HepG2 (cell line): Measurements from ENCODE around the gene ELFN1. TPM values are rescaled to one million over a fixed set of nuclear protein-coding genes. Genes with fewer than 3 reads are reported as not detected.
A peak's percentile ranks its signal among the peaks of the same experiment; 100 is the strongest.

Source experiments
- AGO1 ChIP-seq: fragments of 200-400 bp; formaldehyde crosslinking; IDR thresholded peaks from 2 replicates; pipeline ENCODE4 v1.6.1; 2017; ENCODE audit warnings: mild to moderate bottlenecking, low read depth, low read length, moderate library complexity; ENCODE audit not compliant: poor library complexity, severe bottlenecking
- DPF2 ChIP-seq: sonication (generic); formaldehyde crosslinking; IDR thresholded peaks from 2 replicates; pipeline ENCODE4 v1.4.0; 2020; ENCODE audit warnings: mild to moderate bottlenecking, low read depth, missing genetic modification reagents, borderline replicate concordance
- ELF3 ChIP-seq: IDR thresholded peaks from 2 replicates; pipeline ENCODE4 v1.6.1; 2016; ENCODE audit warnings: missing genetic modification reagents, missing compliant biosample characterization
- FLYWCH1 ChIP-seq: sonication (generic); formaldehyde crosslinking; IDR thresholded peaks from 2 replicates; pipeline ENCODE4 v1.8.1; 2023; ENCODE audit warnings: mild to moderate bottlenecking, missing genetic modification reagents
- HDAC6 ChIP-seq: fragments of 200-600 bp; sonication (generic); IDR thresholded peaks from 2 replicates; pipeline ENCODE4 v1.7.0; 2017; ENCODE audit warnings: mild to moderate bottlenecking, antibody characterized with exemption, low read length, low read depth
- HMG20A ChIP-seq: IDR thresholded peaks from 2 replicates; pipeline ENCODE4 v1.6.1; 2016; ENCODE audit warnings: borderline replicate concordance
- MEF2D ChIP-seq: sonication (generic); formaldehyde crosslinking; IDR thresholded peaks from 2 replicates; pipeline ENCODE4 v1.5.1; 2020; ENCODE audit warnings: mild to moderate bottlenecking, missing genetic modification reagents
- NR2F1 ChIP-seq, 2 experiments: fragments of 450-650 bp in 1 of 2; formaldehyde crosslinking in 1 of 2; IDR thresholded peaks; 2 replicates each; pipeline versions ENCODE4 v1.5.0 to v1.6.1; 2016 to 2020; ENCODE audit warnings: mild to moderate bottlenecking in 1 of 2, missing compliant biosample characterization in 1 of 2, missing genetic modification reagents in 1 of 2, moderate library complexity in 1 of 2
- POLR2AphosphoS2 ChIP-seq: IDR thresholded peaks from 2 replicates; pipeline ENCODE4 v1.6.1; 2011; ENCODE audit warnings: low read depth, low read length, improper control_type of control experiment
- YEATS2 ChIP-seq: sonication (generic); formaldehyde crosslinking; IDR thresholded peaks from 2 replicates; pipeline ENCODE4 v1.4.0; 2020; ENCODE audit warnings: missing genetic modification reagents, borderline replicate concordance
- ZEB1 ChIP-seq: IDR thresholded peaks from 2 replicates; pipeline ENCODE4 v1.6.1; 2012; ENCODE audit warnings: mild to moderate bottlenecking, low read depth, inconsistent platforms; ENCODE audit not compliant: insufficient replicate concordance
- ZNF652 ChIP-seq: IDR thresholded peaks from 2 replicates; pipeline ENCODE4 v1.6.1; 2016; ENCODE audit warnings: low read depth, borderline replicate concordance
- ZNF766 ChIP-seq: sonication (generic); formaldehyde crosslinking; IDR thresholded peaks from 2 replicates; pipeline ENCODE4 v1.5.0; 2020; ENCODE audit warnings: missing genetic modification reagents, borderline replicate concordance
- ZSCAN29 ChIP-seq: sonication (generic); formaldehyde crosslinking; conservative IDR thresholded peaks from 2 replicates; pipeline ENCODE4 v1.4.0; 2020; ENCODE audit warnings: mild to moderate bottlenecking, missing genetic modification reagents
- polyA plus RNA-seq, 8 experiments: library from polyadenylated mRNA; depleted of rRNA in 3 of 8; stranded (reverse) in 7 of 8; unstranded in 1 of 8; fragments of >200 nt; fragmentation: Illumina TruSeq in 4 of 8; extraction: Trizol in 4 of 8; gene quantifications; 2 replicates each; pipeline versions ENCODE4 v1.2.1 to v1.2.3, GENCODE V29; 2011 to 2016; ENCODE audit warnings: low read depth in 4 of 8, missing spikeins in 1 of 8, mixed read lengths in 1 of 8; ENCODE audit not compliant: insufficient read depth in 1 of 8
- total RNA-seq, 5 experiments: library from RNA; depleted of rRNA; stranded (reverse); fragments of >200 nt; fragmentation: Illumina TruSeq; extraction: Trizol; gene quantifications; 2 replicates each; pipeline ENCODE4 v1.2.3, GENCODE V29; 2016; ENCODE audit warnings: low read depth in 1 of 5
- TF ChIP-seq, protein P1 (sequence below): sonication (generic); formaldehyde crosslinking; IDR thresholded peaks from one replicate; pipeline ENCODE4 v1.5.1; 2020; ENCODE audit warnings: mild to moderate bottlenecking, missing genetic modification reagents; ENCODE audit errors: not compliant biosample characterization
- TF ChIP-seq, protein P2 (sequence below): IDR thresholded peaks from 2 replicates; pipeline ENCODE4 v1.6.1; 2016; ENCODE audit warnings: missing genetic modification reagents, missing compliant biosample characterization
- TF ChIP-seq, protein P3 (sequence below): sonication (generic); formaldehyde crosslinking; IDR thresholded peaks from 2 replicates; pipeline ENCODE4 v1.4.0; 2020; ENCODE audit warnings: missing genetic modification reagents
- TF ChIP-seq, protein P4 (sequence below): sonication (generic); formaldehyde crosslinking; IDR thresholded peaks from 2 replicates; pipeline ENCODE4 v1.9.0; 2021; ENCODE audit warnings: missing genetic modification reagents, borderline replicate concordance

ELFN1 gene
- total and polyA plus RNA-seq, 2 of the 13 experiments (the other 11 are each of a cell fraction or from before 2014, with no cell fraction given) = 0.13 to 0.18 TPM

DNA sequence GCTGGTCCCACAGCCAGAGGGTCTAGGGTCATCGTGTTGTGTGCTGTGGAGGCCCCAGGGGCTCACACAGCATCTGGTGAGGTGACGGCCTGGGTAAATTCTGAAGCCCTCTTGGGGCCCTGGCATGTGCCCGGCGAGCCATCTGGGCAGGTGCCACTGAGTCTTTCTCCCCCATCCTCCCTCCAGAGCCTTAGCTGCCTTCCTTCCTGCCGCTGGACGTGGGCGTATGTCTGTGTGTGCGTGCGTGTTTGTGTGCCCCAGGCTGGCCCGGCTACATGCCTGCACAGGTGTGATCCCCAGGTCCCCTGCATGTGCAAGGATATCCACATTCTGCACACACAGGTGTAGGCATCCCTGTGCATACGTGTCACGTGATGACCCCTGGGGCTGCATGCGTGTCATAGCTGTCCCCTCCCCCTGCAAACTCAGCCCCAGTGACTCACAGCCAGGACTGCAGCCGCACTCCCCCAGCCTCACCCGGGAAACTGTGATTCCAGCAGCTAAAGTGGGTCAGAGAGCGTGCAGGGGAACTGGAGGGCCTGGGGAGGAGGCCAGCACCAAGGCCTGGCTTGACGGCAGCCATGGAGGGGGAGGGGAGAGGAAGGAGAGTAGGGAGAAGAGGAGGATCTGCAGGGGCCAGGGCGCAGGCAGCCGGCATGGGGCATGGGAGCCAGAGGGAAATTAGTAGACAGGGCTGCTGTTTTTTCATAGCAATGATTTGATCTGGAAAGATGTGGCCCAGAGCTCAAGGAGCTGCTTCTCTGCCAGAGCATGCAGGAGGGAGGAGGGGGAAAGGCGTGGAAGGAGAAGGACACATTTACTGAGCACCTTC is 46.4 kb downstream of the ELFN1 start (continued):
- TF ChIP-seq, protein P1, sequence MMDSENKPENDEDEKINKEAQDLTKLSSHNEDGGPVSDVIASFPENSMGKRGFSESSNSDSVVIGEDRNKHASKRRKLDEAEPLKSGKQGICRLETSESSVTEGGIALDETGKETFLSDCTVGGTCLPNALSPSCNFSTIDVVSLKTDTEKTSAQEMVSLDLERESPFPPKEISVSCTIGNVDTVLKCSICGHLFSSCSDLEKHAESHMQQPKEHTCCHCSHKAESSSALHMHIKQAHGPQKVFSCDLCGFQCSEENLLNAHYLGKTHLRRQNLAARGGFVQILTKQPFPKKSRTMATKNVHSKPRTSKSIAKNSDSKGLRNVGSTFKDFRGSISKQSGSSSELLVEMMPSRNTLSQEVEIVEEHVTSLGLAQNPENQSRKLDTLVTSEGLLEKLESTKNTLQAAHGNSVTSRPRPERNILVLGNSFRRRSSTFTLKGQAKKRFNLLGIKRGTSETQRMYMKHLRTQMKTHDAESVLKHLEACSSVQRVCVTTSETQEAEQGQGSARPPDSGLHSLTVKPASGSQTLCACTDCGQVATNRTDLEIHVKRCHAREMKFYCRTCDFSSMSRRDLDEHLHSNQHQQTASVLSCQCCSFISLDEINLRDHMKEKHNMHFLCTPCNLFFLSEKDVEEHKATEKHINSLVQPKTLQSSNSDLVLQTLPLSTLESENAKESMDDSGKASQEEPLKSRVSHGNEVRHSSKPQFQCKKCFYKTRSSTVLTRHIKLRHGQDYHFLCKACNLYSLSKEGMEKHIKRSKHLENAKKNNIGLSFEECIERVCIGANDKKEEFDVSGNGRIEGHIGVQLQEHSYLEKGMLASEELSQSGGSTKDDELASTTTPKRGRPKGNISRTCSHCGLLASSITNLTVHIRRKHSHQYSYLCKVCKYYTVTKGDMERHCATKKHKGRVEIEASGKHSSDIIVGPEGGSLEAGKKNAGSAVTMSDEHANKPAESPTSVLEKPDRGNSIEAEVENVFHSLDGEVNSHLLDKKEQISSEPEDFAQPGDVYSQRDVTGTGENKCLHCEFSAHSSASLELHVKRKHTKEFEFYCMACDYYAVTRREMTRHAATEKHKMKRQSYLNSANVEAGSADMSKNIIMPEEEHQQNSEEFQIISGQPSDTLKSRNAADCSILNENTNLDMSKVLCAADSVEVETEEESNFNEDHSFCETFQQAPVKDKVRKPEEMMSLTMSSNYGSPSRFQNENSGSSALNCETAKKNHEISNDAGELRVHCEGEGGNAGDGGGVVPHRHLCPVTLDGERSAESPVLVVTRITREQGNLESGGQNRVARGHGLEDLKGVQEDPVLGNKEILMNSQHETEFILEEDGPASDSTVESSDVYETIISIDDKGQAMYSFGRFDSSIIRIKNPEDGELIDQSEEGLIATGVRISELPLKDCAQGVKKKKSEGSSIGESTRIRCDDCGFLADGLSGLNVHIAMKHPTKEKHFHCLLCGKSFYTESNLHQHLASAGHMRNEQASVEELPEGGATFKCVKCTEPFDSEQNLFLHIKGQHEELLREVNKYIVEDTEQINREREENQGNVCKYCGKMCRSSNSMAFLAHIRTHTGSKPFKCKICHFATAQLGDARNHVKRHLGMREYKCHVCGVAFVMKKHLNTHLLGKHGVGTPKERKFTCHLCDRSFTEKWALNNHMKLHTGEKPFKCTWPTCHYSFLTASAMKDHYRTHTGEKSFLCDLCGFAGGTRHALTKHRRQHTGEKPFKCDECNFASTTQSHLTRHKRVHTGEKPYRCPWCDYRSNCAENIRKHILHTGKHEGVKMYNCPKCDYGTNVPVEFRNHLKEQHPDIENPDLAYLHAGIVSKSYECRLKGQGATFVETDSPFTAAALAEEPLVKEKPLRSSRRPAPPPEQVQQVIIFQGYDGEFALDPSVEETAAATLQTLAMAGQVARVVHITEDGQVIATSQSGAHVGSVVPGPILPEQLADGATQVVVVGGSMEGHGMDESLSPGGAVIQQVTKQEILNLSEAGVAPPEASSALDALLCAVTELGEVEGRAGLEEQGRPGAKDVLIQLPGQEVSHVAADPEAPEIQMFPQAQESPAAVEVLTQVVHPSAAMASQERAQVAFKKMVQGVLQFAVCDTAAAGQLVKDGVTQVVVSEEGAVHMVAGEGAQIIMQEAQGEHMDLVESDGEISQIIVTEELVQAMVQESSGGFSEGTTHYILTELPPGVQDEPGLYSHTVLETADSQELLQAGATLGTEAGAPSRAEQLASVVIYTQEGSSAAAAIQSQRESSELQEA (CRISPR knock-in tag) = peak; percentile 10
- TF ChIP-seq POLR2AphosphoS2 (no peak), MEF2D (CRISPR knock-in tag) (peak; percentile 24; the same call in 1 of the 2 replicates), ZEB1 (no peak), HDAC6 (no peak), HMG20A (peak; percentile 33; the same call in 1 of the 2 replicates), ELF3 (peak; percentile 41; the same call in 1 of the 2 replicates), FLYWCH1 (CRISPR knock-in tag) (no peak), NR2F1 (CRISPR knock-in tag; IDR thresholded peaks at IDR 0.05) (no peak), DPF2 (CRISPR knock-in tag) (no peak), ZNF652 (CRISPR knock-in tag) (no peak), AGO1 (no peak), YEATS2 (CRISPR knock-in tag) (peak; percentile 28; the same call in 1 of the 2 replicates), ZSCAN29 (CRISPR knock-in tag) (no peak), ZNF766 (CRISPR knock-in tag) (no peak)
- TF ChIP-seq, protein P2, sequence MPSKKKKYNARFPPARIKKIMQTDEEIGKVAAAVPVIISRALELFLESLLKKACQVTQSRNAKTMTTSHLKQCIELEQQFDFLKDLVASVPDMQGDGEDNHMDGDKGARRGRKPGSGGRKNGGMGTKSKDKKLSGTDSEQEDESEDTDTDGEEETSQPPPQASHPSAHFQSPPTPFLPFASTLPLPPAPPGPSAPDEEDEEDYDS (CRISPR knock-in tag) = peak; percentile 39; the same call in 1 of the 2 replicates
- TF ChIP-seq, protein P3, sequence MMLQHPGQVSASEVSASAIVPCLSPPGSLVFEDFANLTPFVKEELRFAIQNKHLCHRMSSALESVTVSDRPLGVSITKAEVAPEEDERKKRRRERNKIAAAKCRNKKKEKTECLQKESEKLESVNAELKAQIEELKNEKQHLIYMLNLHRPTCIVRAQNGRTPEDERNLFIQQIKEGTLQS (CRISPR knock-in tag) = no peak
- TF ChIP-seq, protein P4, sequence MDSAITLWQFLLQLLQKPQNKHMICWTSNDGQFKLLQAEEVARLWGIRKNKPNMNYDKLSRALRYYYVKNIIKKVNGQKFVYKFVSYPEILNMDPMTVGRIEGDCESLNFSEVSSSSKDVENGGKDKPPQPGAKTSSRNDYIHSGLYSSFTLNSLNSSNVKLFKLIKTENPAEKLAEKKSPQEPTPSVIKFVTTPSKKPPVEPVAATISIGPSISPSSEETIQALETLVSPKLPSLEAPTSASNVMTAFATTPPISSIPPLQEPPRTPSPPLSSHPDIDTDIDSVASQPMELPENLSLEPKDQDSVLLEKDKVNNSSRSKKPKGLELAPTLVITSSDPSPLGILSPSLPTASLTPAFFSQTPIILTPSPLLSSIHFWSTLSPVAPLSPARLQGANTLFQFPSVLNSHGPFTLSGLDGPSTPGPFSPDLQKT (CRISPR knock-in tag) = no peak
